Measurements from ENCODE around the gene KRTAP5-8. TPM values are rescaled to one million over a fixed set of nuclear protein-coding genes. Genes with fewer than 3 reads are reported as not detected.

The KRTAP5-8 gene
- total and polyA plus RNA-seq, 2 experiments from 2014 or later: not detected

DNA sequence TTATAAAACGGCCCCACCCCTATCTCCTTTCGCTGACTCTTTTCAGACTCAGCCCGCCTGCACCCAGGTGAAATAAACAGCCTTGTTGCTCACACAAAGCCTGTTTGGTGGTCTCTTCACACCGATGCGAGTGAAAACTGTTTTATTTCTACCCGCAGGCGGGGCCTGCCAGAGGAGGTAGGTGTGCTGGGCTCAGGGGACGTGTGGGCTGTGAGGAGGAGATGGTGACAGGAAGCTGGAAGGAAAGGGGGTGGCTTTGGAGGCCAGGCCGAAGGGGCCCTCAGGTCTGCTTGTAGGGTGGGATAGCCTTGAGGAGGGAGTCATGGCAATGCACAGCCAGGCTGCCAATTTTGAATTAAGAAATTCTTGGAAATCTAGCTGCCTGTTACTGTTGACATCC is 32.0 kb upstream of the KRTAP5-8 start:
- Histone ChIP-seq H3K27me3 (ENCODE audit: insufficient read depth) (no peaks in the 10 kb centered on the region), H3K79me2 (replicated peaks; ENCODE audit: insufficient read depth) (no peaks in the 10 kb centered on the region), H3K4me3 (no peak overlapping the region), H2AFZ (no peak overlapping the region), H3K36me3 (ENCODE audit: insufficient read depth) (no peaks in the 10 kb centered on the region), H3F3A (replicated peaks; ENCODE audit: low read depth) (no peaks in the 10 kb centered on the region), H3K4me2 (no peak overlapping the region), H3K4me1 (ENCODE audit: insufficient read depth) (peaks cover 8% of the 10 kb centered on the region; the same call in 1 of the 2 replicates), H3K9me2 (ENCODE audit: insufficient read depth) (no peaks in the 10 kb centered on the region), H4K20me1 (replicated peaks; ENCODE audit: insufficient read depth) (no peaks in the 10 kb centered on the region), H3K27ac (ENCODE audit: low read depth) (no peak overlapping the region)
- no peak for TF ChIP-seq NANOG (IDR thresholded peaks at IDR 0.05; ENCODE audit: borderline replicate concordance)
- TF ChIP-seq, protein P1, sequence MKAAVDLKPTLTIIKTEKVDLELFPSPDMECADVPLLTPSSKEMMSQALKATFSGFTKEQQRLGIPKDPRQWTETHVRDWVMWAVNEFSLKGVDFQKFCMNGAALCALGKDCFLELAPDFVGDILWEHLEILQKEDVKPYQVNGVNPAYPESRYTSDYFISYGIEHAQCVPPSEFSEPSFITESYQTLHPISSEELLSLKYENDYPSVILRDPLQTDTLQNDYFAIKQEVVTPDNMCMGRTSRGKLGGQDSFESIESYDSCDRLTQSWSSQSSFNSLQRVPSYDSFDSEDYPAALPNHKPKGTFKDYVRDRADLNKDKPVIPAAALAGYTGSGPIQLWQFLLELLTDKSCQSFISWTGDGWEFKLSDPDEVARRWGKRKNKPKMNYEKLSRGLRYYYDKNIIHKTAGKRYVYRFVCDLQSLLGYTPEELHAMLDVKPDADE (IDR thresholded peaks at IDR 0.05): no peak
- TF ChIP-seq JUNB (IDR thresholded peaks at IDR 0.05; ENCODE audit: unreplicated experiment): no peak
- TF ChIP-seq, protein P2, sequence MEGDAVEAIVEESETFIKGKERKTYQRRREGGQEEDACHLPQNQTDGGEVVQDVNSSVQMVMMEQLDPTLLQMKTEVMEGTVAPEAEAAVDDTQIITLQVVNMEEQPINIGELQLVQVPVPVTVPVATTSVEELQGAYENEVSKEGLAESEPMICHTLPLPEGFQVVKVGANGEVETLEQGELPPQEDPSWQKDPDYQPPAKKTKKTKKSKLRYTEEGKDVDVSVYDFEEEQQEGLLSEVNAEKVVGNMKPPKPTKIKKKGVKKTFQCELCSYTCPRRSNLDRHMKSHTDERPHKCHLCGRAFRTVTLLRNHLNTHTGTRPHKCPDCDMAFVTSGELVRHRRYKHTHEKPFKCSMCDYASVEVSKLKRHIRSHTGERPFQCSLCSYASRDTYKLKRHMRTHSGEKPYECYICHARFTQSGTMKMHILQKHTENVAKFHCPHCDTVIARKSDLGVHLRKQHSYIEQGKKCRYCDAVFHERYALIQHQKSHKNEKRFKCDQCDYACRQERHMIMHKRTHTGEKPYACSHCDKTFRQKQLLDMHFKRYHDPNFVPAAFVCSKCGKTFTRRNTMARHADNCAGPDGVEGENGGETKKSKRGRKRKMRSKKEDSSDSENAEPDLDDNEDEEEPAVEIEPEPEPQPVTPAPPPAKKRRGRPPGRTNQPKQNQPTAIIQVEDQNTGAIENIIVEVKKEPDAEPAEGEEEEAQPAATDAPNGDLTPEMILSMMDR (conservative IDR thresholded peaks at IDR 0.05; ENCODE audit: low read depth in 2 of 2): no peak
- TF ChIP-seq EZH2phosphoT487 (IDR thresholded peaks at IDR 0.05; ENCODE audit: unreplicated experiment): no peak
- TF ChIP-seq STAT1 (IDR thresholded peaks at IDR 0.05; ENCODE audit: unreplicated experiment): no peak
- TF ChIP-seq ZNF331 (CRISPR knock-in tag; IDR thresholded peaks at IDR 0.05; ENCODE audit: low read depth): no peak
- TF ChIP-seq, protein P3, sequence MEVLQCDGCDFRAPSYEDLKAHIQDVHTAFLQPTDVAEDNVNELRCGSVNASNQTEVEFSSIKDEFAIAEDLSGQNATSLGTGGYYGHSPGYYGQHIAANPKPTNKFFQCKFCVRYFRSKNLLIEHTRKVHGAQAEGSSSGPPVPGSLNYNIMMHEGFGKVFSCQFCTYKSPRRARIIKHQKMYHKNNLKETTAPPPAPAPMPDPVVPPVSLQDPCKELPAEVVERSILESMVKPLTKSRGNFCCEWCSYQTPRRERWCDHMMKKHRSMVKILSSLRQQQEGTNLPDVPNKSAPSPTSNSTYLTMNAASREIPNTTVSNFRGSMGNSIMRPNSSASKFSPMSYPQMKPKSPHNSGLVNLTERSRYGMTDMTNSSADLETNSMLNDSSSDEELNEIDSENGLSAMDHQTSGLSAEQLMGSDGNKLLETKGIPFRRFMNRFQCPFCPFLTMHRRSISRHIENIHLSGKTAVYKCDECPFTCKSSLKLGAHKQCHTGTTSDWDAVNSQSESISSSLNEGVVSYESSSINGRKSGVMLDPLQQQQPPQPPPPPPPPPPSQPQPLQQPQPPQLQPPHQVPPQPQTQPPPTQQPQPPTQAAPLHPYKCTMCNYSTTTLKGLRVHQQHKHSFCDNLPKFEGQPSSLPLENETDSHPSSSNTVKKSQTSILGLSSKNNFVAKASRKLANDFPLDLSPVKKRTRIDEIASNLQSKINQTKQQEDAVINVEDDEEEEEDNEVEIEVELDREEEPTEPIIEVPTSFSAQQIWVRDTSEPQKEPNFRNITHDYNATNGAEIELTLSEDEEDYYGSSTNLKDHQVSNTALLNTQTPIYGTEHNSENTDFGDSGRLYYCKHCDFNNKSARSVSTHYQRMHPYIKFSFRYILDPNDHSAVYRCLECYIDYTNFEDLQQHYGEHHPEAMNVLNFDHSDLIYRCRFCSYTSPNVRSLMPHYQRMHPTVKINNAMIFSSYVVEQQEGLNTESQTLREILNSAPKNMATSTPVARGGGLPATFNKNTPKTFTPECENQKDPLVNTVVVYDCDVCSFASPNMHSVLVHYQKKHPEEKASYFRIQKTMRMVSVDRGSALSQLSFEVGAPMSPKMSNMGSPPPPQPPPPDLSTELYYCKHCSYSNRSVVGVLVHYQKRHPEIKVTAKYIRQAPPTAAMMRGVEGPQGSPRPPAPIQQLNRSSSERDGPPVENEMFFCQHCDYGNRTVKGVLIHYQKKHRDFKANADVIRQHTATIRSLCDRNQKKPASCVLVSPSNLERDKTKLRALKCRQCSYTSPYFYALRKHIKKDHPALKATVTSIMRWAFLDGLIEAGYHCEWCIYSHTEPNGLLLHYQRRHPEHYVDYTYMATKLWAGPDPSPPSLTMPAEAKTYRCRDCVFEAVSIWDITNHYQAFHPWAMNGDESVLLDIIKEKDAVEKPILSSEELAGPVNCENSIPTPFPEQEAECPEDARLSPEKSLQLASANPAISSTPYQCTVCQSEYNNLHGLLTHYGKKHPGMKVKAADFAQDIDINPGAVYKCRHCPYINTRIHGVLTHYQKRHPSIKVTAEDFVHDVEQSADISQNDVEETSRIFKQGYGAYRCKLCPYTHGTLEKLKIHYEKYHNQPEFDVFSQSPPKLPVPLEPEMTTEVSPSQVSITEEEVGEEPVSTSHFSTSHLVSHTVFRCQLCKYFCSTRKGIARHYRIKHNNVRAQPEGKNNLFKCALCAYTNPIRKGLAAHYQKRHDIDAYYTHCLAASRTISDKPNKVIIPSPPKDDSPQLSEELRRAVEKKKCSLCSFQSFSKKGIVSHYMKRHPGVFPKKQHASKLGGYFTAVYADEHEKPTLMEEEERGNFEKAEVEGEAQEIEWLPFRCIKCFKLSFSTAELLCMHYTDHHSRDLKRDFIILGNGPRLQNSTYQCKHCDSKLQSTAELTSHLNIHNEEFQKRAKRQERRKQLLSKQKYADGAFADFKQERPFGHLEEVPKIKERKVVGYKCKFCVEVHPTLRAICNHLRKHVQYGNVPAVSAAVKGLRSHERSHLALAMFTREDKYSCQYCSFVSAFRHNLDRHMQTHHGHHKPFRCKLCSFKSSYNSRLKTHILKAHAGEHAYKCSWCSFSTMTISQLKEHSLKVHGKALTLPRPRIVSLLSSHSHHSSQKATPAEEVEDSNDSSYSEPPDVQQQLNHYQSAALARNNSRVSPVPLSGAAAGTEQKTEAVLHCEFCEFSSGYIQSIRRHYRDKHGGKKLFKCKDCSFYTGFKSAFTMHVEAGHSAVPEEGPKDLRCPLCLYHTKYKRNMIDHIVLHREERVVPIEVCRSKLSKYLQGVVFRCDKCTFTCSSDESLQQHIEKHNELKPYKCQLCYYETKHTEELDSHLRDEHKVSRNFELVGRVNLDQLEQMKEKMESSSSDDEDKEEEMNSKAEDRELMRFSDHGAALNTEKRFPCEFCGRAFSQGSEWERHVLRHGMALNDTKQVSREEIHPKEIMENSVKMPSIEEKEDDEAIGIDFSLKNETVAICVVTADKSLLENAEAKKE (CRISPR knock-in tag; IDR thresholded peaks at IDR 0.05): no peak
- no peak for TF ChIP-seq ZNF114 (CRISPR knock-in tag; IDR thresholded peaks at IDR 0.05)
- TF ChIP-seq POLR2AphosphoS5 (IDR thresholded peaks at IDR 0.05; ENCODE audit: low read depth): no peak
- no peak for TF ChIP-seq CREB1 (CRISPR knock-in tag; IDR thresholded peaks at IDR 0.05; ENCODE audit: low read depth)
- TF ChIP-seq EZH2 (IDR thresholded peaks at IDR 0.05; ENCODE audit: low read depth, unreplicated experiment): no peak
- TF ChIP-seq, protein P4, sequence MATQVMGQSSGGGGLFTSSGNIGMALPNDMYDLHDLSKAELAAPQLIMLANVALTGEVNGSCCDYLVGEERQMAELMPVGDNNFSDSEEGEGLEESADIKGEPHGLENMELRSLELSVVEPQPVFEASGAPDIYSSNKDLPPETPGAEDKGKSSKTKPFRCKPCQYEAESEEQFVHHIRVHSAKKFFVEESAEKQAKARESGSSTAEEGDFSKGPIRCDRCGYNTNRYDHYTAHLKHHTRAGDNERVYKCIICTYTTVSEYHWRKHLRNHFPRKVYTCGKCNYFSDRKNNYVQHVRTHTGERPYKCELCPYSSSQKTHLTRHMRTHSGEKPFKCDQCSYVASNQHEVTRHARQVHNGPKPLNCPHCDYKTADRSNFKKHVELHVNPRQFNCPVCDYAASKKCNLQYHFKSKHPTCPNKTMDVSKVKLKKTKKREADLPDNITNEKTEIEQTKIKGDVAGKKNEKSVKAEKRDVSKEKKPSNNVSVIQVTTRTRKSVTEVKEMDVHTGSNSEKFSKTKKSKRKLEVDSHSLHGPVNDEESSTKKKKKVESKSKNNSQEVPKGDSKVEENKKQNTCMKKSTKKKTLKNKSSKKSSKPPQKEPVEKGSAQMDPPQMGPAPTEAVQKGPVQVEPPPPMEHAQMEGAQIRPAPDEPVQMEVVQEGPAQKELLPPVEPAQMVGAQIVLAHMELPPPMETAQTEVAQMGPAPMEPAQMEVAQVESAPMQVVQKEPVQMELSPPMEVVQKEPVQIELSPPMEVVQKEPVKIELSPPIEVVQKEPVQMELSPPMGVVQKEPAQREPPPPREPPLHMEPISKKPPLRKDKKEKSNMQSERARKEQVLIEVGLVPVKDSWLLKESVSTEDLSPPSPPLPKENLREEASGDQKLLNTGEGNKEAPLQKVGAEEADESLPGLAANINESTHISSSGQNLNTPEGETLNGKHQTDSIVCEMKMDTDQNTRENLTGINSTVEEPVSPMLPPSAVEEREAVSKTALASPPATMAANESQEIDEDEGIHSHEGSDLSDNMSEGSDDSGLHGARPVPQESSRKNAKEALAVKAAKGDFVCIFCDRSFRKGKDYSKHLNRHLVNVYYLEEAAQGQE (IDR thresholded peaks at IDR 0.05; ENCODE audit: unreplicated experiment): no peak
- H3K9me3 Mint-ChIP-seq: peaks cover 51% of the 10 kb centered on the region
- peaks cover 15% of the 10 kb centered on the region for H3K27me3 Mint-ChIP-seq (ENCODE audit: insufficient read depth, low read depth, poor library complexity)
- H3K4me1 Mint-ChIP-seq: peaks cover 17% of the 10 kb centered on the region
- H3K27ac Mint-ChIP-seq: peak overlapping the region; percentile 84; the same call in 1 of the 2 replicates
- H3K4me3 Mint-ChIP-seq: no peak overlapping the region
- H3K36me3 Mint-ChIP-seq (ENCODE audit: low read depth): peaks cover 49% of the 10 kb centered on the region
- ATAC-seq (peak; percentile 48; the same call in 2 of the 3 replicates), DNase-seq (ENCODE audit: low spot score) (no peak)
